PFSK-1 (cell line): ENCODE measurements around the gene LDB2.

Experiments
- FOXP2 ChIP-seq: optimal IDR thresholded peaks from 2 replicates; pipeline ENCODE3; 2011; ENCODE audit warnings: borderline replicate concordance, control low read depth, inconsistent platforms; ENCODE audit not compliant: insufficient read depth; ENCODE audit errors: extremely low read length, extremely low read depth
- POLR2AphosphoS5 ChIP-seq: IDR thresholded peaks from 2 replicates; pipeline ENCODE4 v1.6.1; 2012; ENCODE audit warnings: low read depth, mild to moderate bottlenecking, control low read depth, low read length, moderate library complexity
- REST ChIP-seq, 2 experiments: IDR thresholded peaks; 2 replicates each; pipeline versions ENCODE4 v1.6.1 to v1.8.0; 2011 to 2012; ENCODE audit warnings: low read depth in 2 of 2, low read length in 2 of 2, control low read depth in 1 of 2, inconsistent platforms in 1 of 2, mild to moderate bottlenecking in 1 of 2, moderate library complexity in 1 of 2; ENCODE audit not compliant: insufficient read depth in 1 of 2
- SIN3A ChIP-seq: IDR thresholded peaks from 2 replicates; pipeline ENCODE4 v1.6.1; 2012; ENCODE audit warnings: mild to moderate bottlenecking, low read length, moderate library complexity, borderline replicate concordance; ENCODE audit not compliant: insufficient read depth
- TAF1 ChIP-seq: IDR thresholded peaks from 2 replicates; pipeline ENCODE4 v1.6.1; 2012; ENCODE audit warnings: low read length, control low read depth, borderline replicate concordance; ENCODE audit not compliant: insufficient read depth

LDB2 gene

GRCh38 chr4:16588651-16589050 lies 309.8 kb downstream of the LDB2 start:
- TF ChIP-seq POLR2AphosphoS5 (no peak), SIN3A (no peak), REST (IDR thresholded peaks at IDR 0.05; ENCODE audit: insufficient read depth in 1 of 2, low read depth in 2 of 2, low read length in 2 of 2) (no peak), TAF1 (no peak), FOXP2 (no peak)

DNA sequence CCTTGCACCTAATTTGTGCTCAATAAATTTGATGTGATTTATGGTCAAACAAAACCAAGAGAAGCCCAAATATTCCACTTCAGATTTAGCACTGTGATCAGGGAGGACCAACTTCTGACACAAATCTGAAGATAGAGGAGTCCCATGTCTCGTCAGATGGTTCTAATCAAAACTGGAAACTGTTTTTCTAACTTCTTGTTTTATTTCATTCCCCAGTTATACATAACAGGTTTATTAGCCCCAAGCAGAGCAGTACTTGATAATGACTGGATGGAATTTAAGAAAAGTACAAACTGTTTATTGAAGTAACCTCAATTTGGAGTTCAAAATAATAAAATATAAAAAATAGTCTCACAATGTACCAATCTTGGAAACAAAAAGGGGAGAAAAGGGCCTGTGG lies 310.3 kb downstream of the LDB2 start:
- TF ChIP-seq REST (IDR thresholded peaks at IDR 0.05; ENCODE audit: insufficient read depth in 1 of 2, low read depth in 2 of 2, low read length in 2 of 2) (no peak), SIN3A (no peak), TAF1 (no peak), FOXP2 (no peak), POLR2AphosphoS5 (no peak)

DNA sequence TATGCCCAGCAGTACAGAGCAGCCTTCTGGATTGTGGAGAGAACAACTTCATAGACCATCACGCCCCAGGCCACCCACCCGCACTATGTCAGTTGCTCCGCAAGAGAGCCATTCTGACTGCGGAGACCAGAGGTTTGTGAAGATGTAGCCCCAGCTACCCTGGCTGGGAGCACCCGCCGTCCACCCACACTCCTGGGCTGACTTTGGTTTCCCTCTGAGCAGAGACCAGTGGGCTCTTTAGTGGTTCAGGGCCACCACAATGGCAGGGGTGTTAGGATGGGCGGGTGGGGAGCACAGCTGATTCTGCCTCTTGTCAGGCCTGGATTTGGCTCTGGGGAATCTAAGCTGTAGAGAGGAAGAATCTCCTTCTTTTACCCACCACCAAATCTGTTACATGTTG lies 313.4 kb downstream of the LDB2 start:
- TF ChIP-seq REST (IDR thresholded peaks at IDR 0.05; ENCODE audit: insufficient read depth in 1 of 2, low read depth in 2 of 2, low read length in 2 of 2) (no peak), TAF1 (no peak), FOXP2 (no peak), POLR2AphosphoS5 (no peak), SIN3A (no peak)

GRCh38 chr4:16583764-16584163 lies 314.7 kb downstream of the LDB2 start:
- no peak for TF ChIP-seq POLR2AphosphoS5
- no peak for TF ChIP-seq FOXP2
- no peak for TF ChIP-seq TAF1
- no peak for TF ChIP-seq REST (IDR thresholded peaks at IDR 0.05; ENCODE audit: insufficient read depth in 1 of 2, low read depth in 2 of 2, low read length in 2 of 2)
- no peak for TF ChIP-seq SIN3A

DNA sequence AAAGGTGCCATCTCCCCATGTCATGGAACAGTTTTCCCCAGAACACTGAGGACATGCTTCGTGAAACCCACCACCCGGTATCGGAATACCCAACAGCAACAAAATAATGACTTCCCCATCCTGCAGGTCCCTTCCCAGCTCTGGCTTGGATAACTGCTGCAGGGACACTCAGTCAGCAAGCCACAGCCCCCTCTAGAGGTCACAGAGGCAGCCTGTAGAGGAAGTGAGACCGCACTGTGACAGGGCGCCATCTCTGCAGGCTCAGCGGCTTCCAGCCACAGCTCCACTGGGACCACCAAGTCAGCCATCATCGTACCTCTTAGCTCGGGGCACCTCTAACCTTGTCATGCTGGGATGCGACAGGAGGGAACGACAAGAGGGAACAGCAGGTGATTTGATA lies 315.9 kb downstream of the LDB2 start:
- TF ChIP-seq FOXP2 = no peak
- TF ChIP-seq TAF1 = no peak
- no peak for TF ChIP-seq POLR2AphosphoS5
- no peak for TF ChIP-seq REST (IDR thresholded peaks at IDR 0.05; ENCODE audit: insufficient read depth in 1 of 2, low read depth in 2 of 2, low read length in 2 of 2)
- no peak for TF ChIP-seq SIN3A
